ENCODE measurements around the gene DLK1. TPM values are rescaled to one million over a fixed set of nuclear protein-coding genes. Genes with fewer than 3 reads are reported as not detected.

Gene DLK1
- total RNA-seq, 1 experiment from 2014 or later, result 0.69 TPM

DNA sequence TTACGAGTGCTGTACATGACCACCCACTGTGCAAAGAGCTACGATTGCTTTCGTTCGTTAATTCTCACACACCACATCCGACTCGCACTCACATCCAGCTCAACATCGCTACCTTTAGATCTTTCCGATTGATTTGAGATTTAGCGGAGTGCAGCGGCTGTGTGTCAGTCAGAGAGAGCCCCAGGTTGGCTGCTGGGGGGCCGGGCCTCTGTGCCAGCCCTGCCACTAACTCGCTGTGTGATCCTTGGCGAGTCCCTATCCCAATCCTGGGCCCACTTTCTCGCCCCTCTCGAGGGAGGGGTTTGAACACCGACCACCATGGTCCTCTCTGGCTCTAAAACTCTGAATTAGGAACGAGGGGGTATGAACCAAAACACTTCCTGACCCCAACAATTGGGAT lies 8.6 kb downstream of the DLK1 start:
- no peak overlapping the region for H3K4me3 ChIP-seq (ENCODE audit: low read depth in 2 of 2, low read length in 2 of 2)
- H3K9me3 ChIP-seq (ENCODE audit: control insufficient read depth, insufficient read depth, low read depth, low read length), result no peaks in the 10 kb centered on the region
- H3K27me3 ChIP-seq (ENCODE audit: control insufficient read depth, insufficient read depth, low read length), result no peaks in the 10 kb centered on the region
- H3K4me1 ChIP-seq (ENCODE audit: control insufficient read depth, insufficient read depth, low read length), result no peaks in the 10 kb centered on the region
- no TSS peak for BruUV-seq (replicated peaks)
- no peak for TF ChIP-seq TCF7L2 (IDR thresholded peaks at IDR 0.05; ENCODE audit: low read depth, low read length)
- TF ChIP-seq, protein P1, sequence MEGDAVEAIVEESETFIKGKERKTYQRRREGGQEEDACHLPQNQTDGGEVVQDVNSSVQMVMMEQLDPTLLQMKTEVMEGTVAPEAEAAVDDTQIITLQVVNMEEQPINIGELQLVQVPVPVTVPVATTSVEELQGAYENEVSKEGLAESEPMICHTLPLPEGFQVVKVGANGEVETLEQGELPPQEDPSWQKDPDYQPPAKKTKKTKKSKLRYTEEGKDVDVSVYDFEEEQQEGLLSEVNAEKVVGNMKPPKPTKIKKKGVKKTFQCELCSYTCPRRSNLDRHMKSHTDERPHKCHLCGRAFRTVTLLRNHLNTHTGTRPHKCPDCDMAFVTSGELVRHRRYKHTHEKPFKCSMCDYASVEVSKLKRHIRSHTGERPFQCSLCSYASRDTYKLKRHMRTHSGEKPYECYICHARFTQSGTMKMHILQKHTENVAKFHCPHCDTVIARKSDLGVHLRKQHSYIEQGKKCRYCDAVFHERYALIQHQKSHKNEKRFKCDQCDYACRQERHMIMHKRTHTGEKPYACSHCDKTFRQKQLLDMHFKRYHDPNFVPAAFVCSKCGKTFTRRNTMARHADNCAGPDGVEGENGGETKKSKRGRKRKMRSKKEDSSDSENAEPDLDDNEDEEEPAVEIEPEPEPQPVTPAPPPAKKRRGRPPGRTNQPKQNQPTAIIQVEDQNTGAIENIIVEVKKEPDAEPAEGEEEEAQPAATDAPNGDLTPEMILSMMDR (IDR thresholded peaks at IDR 0.05), result no peak
- no peak for TF ChIP-seq POLR2AphosphoS5 (IDR thresholded peaks at IDR 0.05; ENCODE audit: low read depth, low read length)
- TF ChIP-seq SIN3A (IDR thresholded peaks at IDR 0.05; ENCODE audit: borderline replicate concordance, insufficient read depth, low read depth, low read length), result no peak
- TF ChIP-seq, protein P2, sequence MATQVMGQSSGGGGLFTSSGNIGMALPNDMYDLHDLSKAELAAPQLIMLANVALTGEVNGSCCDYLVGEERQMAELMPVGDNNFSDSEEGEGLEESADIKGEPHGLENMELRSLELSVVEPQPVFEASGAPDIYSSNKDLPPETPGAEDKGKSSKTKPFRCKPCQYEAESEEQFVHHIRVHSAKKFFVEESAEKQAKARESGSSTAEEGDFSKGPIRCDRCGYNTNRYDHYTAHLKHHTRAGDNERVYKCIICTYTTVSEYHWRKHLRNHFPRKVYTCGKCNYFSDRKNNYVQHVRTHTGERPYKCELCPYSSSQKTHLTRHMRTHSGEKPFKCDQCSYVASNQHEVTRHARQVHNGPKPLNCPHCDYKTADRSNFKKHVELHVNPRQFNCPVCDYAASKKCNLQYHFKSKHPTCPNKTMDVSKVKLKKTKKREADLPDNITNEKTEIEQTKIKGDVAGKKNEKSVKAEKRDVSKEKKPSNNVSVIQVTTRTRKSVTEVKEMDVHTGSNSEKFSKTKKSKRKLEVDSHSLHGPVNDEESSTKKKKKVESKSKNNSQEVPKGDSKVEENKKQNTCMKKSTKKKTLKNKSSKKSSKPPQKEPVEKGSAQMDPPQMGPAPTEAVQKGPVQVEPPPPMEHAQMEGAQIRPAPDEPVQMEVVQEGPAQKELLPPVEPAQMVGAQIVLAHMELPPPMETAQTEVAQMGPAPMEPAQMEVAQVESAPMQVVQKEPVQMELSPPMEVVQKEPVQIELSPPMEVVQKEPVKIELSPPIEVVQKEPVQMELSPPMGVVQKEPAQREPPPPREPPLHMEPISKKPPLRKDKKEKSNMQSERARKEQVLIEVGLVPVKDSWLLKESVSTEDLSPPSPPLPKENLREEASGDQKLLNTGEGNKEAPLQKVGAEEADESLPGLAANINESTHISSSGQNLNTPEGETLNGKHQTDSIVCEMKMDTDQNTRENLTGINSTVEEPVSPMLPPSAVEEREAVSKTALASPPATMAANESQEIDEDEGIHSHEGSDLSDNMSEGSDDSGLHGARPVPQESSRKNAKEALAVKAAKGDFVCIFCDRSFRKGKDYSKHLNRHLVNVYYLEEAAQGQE (IDR thresholded peaks at IDR 0.05; ENCODE audit: insufficient read depth in 1 of 2, low read depth in 2 of 2, low read length in 1 of 2), result no peak
- ChIA-PET POLR2A (no interaction called here), CTCF (interaction anchor here (0.7 kb wide), 1 partner anchor 48 kb away, joined by 4 read pairs; no protein-coding TSS in a partner anchor)
- DNase-seq (ENCODE audit: low read depth, low spot score), result no peak
- H3K27ac ChIP-seq (ENCODE audit: low read length), result no peak overlapping the region
- H3K36me3 ChIP-seq (ENCODE audit: control insufficient read depth, insufficient read depth, low read length), result no peaks in the 10 kb centered on the region
- no peak for ATAC-seq
- in situ Hi-C loops (cut with HindIII; ENCODE audit: low pct_unique_long_range_greater_than_20kb, low sequenced_read_pairs), result no loop called here
- intact Hi-C loops (cut with micrococcal nuclease; ENCODE audit: unreplicated experiment), result no loop called here

DNA sequence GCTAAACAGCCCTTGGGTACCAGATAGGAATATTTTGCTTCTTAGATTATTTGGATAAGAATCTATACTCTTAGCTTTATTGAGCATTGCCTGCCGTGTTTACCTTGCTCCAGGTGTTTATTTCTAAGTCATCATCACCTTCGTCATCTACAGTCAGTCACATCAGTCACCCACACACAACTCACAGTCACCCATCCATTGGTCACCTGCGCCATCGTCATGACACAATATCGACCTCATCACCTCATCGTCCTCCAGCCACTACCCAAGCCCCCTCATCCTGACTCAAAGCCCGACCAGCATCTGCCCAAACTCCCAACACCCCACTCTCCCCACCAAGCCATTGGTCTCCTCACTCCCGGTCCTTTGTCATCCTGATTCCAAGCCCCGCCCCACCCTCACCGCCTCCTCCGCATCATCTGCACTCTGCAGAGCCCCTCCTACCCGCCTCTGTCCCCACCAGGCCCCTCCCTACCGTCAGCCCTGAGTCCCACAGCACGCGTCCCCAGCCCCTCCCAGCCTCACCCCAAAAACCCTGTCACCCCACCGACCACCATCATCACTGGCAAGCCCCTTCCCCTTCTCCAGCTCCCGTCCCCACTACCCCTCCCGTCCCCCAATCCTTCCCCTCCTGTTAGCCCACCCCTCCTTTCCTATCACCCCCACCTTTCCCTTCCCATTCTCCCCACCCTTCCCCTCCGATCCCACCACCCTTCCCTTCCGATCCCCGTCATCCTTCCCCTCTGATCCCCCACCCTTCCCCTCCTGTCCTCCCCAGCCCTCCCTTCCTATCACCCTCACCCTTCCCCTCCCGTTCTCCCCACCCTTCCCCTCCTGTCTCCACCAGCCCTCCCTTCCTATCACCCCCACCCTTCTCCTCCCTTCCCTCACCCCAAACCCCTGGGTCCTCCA lies 9.8 kb downstream of the DLK1 start:
- H3K4me1 ChIP-seq (ENCODE audit: control insufficient read depth, insufficient read depth, low read length), result no peaks in the 10 kb centered on the region
- in situ Hi-C loops (cut with HindIII; ENCODE audit: low pct_unique_long_range_greater_than_20kb, low sequenced_read_pairs), result no loop called here
- H3K9me3 ChIP-seq (ENCODE audit: control insufficient read depth, insufficient read depth, low read depth, low read length), result no peaks in the 10 kb centered on the region
- no peak for DNase-seq (ENCODE audit: low read depth, low spot score)
- no TSS peak for BruUV-seq (replicated peaks)
- ATAC-seq, result no peak
- H3K36me3 ChIP-seq (ENCODE audit: control insufficient read depth, insufficient read depth, low read length), result no peaks in the 10 kb centered on the region
- ChIA-PET CTCF (interaction anchor here (0.7 kb wide), 1 partner anchor 47 kb away, joined by 4 read pairs; no protein-coding TSS in a partner anchor), POLR2A (interaction anchor here (0.7 kb wide), 1 partner anchor 165 kb away, joined by 11 read pairs; no protein-coding TSS in a partner anchor)
- H3K4me3 ChIP-seq (ENCODE audit: low read depth in 2 of 2, low read length in 2 of 2), result no peak overlapping the region
- TF ChIP-seq TCF7L2 (IDR thresholded peaks at IDR 0.05; ENCODE audit: low read depth, low read length), result no peak
- TF ChIP-seq POLR2AphosphoS5 (IDR thresholded peaks at IDR 0.05; ENCODE audit: low read depth, low read length), result no peak
- TF ChIP-seq, protein P1 (IDR thresholded peaks at IDR 0.05), result no peak
- TF ChIP-seq SIN3A (IDR thresholded peaks at IDR 0.05; ENCODE audit: borderline replicate concordance, insufficient read depth, low read depth, low read length), result no peak
- TF ChIP-seq, protein P2 (IDR thresholded peaks at IDR 0.05; ENCODE audit: insufficient read depth in 1 of 2, low read depth in 2 of 2, low read length in 1 of 2), result no peak
- intact Hi-C loops (cut with micrococcal nuclease; ENCODE audit: unreplicated experiment), result no loop called here
- no peaks in the 10 kb centered on the region for H3K27me3 ChIP-seq (ENCODE audit: control insufficient read depth, insufficient read depth, low read length)
- H3K27ac ChIP-seq (ENCODE audit: low read length), result no peak overlapping the region

Measured in Panc1 (cell line).